ENCODE results near the gene KLRD1. TPM values are rescaled to one million over a fixed set of nuclear protein-coding genes. Genes with fewer than 3 reads are reported as not detected.

KLRD1 gene
- total RNA-seq, 1 donor from 2014 or later: not detected

- peaks cover 3% of the 10 kb centered on the region for H3K27me3 Mint-ChIP-seq
- no peaks in the 10 kb centered on the region for H3K36me3 Mint-ChIP-seq
- H3K4me1 Mint-ChIP-seq (ENCODE audit: unreplicated experiment): no peaks in the 10 kb centered on the region
- no peak overlapping the region for H3K27ac Mint-ChIP-seq
- no peak overlapping the region for H3K4me3 Mint-ChIP-seq
- TF ChIP-seq CTCF (conservative IDR thresholded peaks at IDR 0.05): no peak
- DNase-seq (ENCODE audit: extremely low spot score, unreplicated experiment): no peak
- H3K9me3 Mint-ChIP-seq: no peaks in the 10 kb centered on the region
Measured at GRCh38 chr12:10279937-10280336, 27.7 kb upstream of the KLRD1 start.

- DNase-seq (ENCODE audit: extremely low spot score, unreplicated experiment): no peak
- no peaks in the 10 kb centered on the region for H3K27me3 Mint-ChIP-seq
- H3K27ac Mint-ChIP-seq: no peak overlapping the region
- no peaks in the 10 kb centered on the region for H3K9me3 Mint-ChIP-seq
- H3K4me3 Mint-ChIP-seq: no peak overlapping the region
- no peak for TF ChIP-seq CTCF (conservative IDR thresholded peaks at IDR 0.05)
- no peaks in the 10 kb centered on the region for H3K36me3 Mint-ChIP-seq
- H3K4me1 Mint-ChIP-seq (ENCODE audit: unreplicated experiment): no peaks in the 10 kb centered on the region
Measured at GRCh38 chr12:10283027-10283426, 24.6 kb upstream of the KLRD1 start.

- no peak overlapping the region for H3K4me3 Mint-ChIP-seq
- no peaks in the 10 kb centered on the region for H3K36me3 Mint-ChIP-seq
- no peaks in the 10 kb centered on the region for H3K9me3 Mint-ChIP-seq
- H3K4me1 Mint-ChIP-seq (ENCODE audit: unreplicated experiment): no peaks in the 10 kb centered on the region
- no peak for TF ChIP-seq CTCF (conservative IDR thresholded peaks at IDR 0.05)
- DNase-seq (ENCODE audit: extremely low spot score, unreplicated experiment): no peak
- H3K27ac Mint-ChIP-seq: no peak overlapping the region
- no peaks in the 10 kb centered on the region for H3K27me3 Mint-ChIP-seq
Measured at GRCh38 chr12:10285919-10286318, 21.8 kb upstream of the KLRD1 start.

DNA sequence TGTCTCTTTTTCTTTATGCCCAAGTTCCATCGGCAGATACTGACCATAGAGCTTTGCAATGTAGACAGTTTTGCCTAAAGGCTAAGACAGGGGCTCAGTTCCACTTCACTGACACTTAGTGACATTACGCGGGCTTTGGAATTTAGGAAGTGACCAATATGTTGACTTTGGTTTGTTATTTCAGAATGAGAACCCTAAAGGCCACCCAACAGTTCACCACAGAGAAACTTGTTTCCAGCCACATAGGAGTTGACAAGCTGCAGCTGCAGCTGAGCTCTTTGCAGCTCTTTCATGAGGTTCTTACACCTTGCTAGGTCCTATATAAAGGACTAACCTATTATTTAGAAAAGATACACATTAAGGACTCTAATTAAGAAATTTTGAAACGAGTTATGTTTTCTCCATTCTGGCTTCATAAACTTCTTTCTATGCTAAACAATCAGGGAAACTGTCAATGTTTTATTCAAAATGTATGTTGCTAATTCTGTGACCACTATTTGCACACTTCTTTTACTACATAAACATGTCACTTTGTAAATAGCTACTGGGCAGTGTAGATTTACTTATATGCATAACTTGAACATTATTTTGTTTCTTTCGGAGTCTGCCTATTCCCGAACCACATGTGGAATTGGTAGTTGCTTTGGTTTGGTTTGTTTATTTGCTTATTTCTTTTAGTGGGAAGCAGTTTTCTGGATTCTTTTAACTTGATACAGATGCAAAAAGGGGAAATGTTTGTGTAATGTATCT lies 18.5 kb upstream of the KLRD1 start:
- H3K27ac Mint-ChIP-seq: no peak overlapping the region
- TF ChIP-seq CTCF (conservative IDR thresholded peaks at IDR 0.05): no peak
- no peaks in the 10 kb centered on the region for H3K27me3 Mint-ChIP-seq
- H3K9me3 Mint-ChIP-seq: no peaks in the 10 kb centered on the region
- no peaks in the 10 kb centered on the region for H3K4me1 Mint-ChIP-seq (ENCODE audit: unreplicated experiment)
- no peak overlapping the region for H3K4me3 Mint-ChIP-seq
- no peaks in the 10 kb centered on the region for H3K36me3 Mint-ChIP-seq
- no peak for DNase-seq (ENCODE audit: extremely low spot score, unreplicated experiment)

DNA sequence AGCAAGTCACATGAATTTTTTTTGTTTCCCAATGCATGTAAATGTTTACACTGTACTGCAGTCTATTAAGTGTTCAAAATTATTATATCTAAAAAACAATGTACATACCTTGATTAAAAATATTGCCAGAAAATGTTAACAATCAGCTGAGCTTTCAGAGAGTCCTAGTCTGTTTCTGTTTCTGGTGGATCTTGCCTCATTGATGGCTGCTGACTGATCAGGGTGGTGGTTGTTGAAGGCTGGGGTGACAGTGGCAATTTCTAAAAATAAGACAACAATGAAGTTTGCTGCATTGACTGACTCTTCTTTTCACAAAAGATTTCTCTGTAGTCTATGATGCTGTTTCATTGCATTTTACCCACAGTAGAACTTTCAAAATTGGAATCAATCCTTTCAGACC lies 16.6 kb upstream of the KLRD1 start:
- H3K4me3 Mint-ChIP-seq: no peak overlapping the region
- H3K27me3 Mint-ChIP-seq: no peaks in the 10 kb centered on the region
- no peaks in the 10 kb centered on the region for H3K9me3 Mint-ChIP-seq
- no peak overlapping the region for H3K27ac Mint-ChIP-seq
- no peaks in the 10 kb centered on the region for H3K36me3 Mint-ChIP-seq
- TF ChIP-seq CTCF (conservative IDR thresholded peaks at IDR 0.05): no peak
- DNase-seq (ENCODE audit: extremely low spot score, unreplicated experiment): no peak
- no peaks in the 10 kb centered on the region for H3K4me1 Mint-ChIP-seq (ENCODE audit: unreplicated experiment)

Data from type B pancreatic cell (in vitro differentiated cells).